ENCODE measurements around the gene WT1.

WT1 gene

GRCh38 chr11:32437495-32438345, 2.4 kb upstream of the WT1 start:
- ChIA-PET POLR2A (no interaction called here), CTCF (no interaction called here)
- Histone ChIP-seq H3K4me1 (ENCODE audit: control insufficient read depth, insufficient read depth, low read length) (no peaks in the 10 kb centered on the region), H3K9me3 (ENCODE audit: control insufficient read depth, insufficient read depth, low read depth, low read length) (no peaks in the 10 kb centered on the region), H3K36me3 (ENCODE audit: control insufficient read depth in 2 of 2, insufficient read depth in 1 of 2, low read length in 2 of 2) (no peaks in the 10 kb centered on the region), H3K27ac (ENCODE audit: extremely low read depth, low read depth, low read length) (no peak overlapping the region), H3K4me3 (ENCODE audit: low read depth, low read length) (no peak overlapping the region)
- TF ChIP-seq ZNF280C (tag by site-specific recombination; IDR thresholded peaks at IDR 0.05) (no peak), SETDB1 (IDR thresholded peaks at IDR 0.05; ENCODE audit: insufficient read length, low read length) (no peak), ZNF585B (tag by site-specific recombination; IDR thresholded peaks at IDR 0.05) (no peak), PRDM4 (tag by site-specific recombination; IDR thresholded peaks at IDR 0.05) (no peak), ZNF394 (tag by site-specific recombination; IDR thresholded peaks at IDR 0.05; ENCODE audit: borderline replicate concordance) (no peak), ZBTB1 (tag by site-specific recombination; IDR thresholded peaks at IDR 0.05) (no peak), ZNF785 (tag by site-specific recombination; IDR thresholded peaks at IDR 0.05) (no peak), ZNF184 (tag by site-specific recombination; IDR thresholded peaks at IDR 0.05) (no peak), KLF17 (tag by site-specific recombination; IDR thresholded peaks at IDR 0.05) (no peak), ZNF561 (tag by site-specific recombination; IDR thresholded peaks at IDR 0.05; ENCODE audit: borderline replicate concordance) (no peak), ZBTB44 (tag by site-specific recombination; IDR thresholded peaks at IDR 0.05) (no peak), ZNF670 (tag by site-specific recombination; IDR thresholded peaks at IDR 0.05; ENCODE audit: low read depth) (no peak), ZNF23 (tag by site-specific recombination; IDR thresholded peaks at IDR 0.05; ENCODE audit: borderline replicate concordance) (no peak), ZNF654 (tag by site-specific recombination; IDR thresholded peaks at IDR 0.05; ENCODE audit: low read depth) (no peak), ZNF157 (tag by site-specific recombination; IDR thresholded peaks at IDR 0.05) (no peak), ZNF19 (tag by site-specific recombination; IDR thresholded peaks at IDR 0.05; ENCODE audit: low read depth) (no peak), ZNF521 (tag by site-specific recombination; IDR thresholded peaks at IDR 0.05) (no peak)
- TF ChIP-seq, protein P1, sequence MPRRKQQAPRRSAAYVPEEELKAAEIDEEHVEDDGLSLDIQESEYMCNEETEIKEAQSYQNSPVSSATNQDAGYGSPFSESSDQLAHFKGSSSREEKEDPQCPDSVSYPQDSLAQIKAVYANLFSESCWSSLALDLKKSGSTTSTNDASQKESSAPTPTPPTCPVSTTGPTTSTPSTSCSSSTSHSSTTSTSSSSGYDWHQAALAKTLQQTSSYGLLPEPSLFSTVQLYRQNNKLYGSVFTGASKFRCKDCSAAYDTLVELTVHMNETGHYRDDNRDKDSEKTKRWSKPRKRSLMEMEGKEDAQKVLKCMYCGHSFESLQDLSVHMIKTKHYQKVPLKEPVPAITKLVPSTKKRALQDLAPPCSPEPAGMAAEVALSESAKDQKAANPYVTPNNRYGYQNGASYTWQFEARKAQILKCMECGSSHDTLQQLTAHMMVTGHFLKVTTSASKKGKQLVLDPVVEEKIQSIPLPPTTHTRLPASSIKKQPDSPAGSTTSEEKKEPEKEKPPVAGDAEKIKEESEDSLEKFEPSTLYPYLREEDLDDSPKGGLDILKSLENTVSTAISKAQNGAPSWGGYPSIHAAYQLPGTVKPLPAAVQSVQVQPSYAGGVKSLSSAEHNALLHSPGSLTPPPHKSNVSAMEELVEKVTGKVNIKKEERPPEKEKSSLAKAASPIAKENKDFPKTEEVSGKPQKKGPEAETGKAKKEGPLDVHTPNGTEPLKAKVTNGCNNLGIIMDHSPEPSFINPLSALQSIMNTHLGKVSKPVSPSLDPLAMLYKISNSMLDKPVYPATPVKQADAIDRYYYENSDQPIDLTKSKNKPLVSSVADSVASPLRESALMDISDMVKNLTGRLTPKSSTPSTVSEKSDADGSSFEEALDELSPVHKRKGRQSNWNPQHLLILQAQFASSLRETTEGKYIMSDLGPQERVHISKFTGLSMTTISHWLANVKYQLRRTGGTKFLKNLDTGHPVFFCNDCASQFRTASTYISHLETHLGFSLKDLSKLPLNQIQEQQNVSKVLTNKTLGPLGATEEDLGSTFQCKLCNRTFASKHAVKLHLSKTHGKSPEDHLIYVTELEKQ (tag by site-specific recombination; IDR thresholded peaks at IDR 0.05; ENCODE audit: borderline replicate concordance): no peak

Data from HEK293 (cell line).